HG03378 (cell line): ENCODE results near the gene SPTBN4.

ENCODE experiments used
- ATAC-seq: cut with Tn5 transposase; IDR thresholded peaks from one replicate; pipeline ENCODE4 v1.9.1; 2021; ENCODE audit warnings: mild to moderate bottlenecking, moderate library complexity; ENCODE audit not compliant: unreplicated experiment

Gene SPTBN4

DNA sequence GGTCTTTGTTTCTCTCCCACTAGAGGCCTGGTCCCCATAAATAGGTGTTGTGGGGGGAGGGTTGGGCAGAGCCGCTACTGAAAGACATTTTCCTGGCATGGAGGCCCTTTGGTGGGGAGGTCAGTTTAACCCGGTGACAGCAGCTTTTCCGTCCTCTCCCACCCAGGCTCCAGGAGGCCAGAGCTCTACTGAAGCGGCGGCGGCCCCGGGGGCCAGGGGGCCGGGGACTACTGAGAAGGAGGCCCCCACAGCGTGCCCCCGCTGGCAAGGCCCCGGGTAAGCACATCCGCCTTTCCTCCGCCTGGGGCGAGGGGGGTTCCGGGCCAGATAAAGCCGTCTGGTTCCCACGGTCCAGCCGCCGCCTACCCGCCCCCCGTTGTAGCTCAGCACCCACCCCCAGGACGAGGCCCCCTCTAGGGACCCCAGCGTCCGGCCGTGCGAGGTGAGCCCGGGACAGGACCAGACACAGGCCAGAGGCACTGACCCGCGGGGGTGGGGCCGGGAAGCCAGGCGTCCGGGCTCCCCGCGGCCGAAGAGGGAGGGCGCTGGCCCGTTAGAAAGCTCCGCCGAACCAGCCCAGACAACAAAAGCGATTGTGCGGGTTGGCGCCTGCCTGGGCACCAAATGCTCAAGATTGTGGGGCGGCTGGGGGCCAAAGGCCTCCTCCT lies 133.2 kb downstream of the SPTBN4 start:
- no peak for ATAC-seq

DNA sequence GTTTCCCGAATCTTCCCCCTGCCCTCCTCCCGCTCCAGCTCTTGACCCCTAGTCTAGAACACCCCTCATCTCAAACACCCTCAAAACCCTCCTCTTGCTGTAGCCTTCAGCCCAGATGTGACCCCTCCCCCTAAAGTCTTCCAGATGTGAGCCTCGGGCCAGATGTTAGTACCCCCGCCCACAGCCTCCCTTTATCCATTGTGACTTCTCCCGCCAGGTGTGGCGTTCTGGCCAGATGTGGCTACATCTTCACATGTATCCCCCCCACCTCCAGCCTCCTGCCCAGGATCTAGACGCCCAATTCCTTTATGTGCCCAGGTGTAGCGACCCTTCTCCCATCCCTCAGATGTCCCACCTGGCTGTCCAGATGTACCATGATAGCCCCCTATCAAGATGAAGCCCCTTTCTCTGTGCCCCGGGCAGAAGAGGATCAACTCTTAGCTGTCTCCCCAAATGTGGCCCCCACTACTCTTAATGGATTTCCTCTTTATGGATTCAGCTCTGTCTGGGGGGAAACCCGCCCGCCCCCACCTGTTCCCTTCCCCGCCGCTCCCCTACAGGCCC lies 133.9 kb downstream of the SPTBN4 start:
- no peak for ATAC-seq

DNA sequence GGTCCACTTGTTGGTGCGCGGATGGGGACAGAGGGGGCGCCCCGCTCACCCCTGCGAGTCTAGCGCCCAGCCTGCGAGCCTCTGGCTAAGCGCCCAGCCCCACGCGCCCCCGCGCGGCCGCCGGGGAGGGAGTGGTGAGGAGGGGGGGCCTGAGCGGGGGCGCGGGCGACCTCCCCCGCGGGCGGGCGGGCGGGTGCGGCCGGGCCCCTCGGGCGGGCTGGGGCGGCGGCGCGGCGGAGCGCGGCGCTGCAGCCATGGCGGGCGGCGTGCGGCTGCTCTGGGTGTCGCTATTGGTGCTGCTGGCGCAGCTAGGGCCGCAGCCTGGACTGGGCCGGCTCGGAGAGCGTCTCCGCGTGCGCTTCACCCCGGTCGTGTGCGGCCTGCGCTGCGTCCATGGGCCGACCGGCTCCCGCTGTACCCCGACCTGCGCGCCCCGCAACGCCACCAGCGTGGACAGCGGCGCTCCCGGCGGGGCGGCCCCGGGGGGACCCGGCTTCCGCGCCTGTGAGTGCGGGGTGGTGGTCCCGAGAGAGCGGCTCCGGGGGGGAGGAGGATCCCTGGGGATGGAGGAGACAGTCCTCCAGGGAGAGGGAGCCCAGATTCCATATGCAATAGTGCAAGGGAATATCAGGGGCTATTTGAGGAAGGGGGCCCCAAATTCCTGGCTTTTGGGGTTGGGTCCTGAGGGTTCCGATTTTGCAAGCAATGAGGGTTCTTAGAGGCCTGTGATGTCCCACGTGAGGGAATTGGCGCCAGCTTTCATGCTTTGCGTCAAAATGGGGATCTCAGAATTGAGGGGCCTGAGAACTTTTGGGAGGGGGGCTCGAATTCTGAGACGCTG lies 134.6 kb downstream of the SPTBN4 start, which contains the start of gene LTBP4:
Gene LTBP4, plus strand, starts transcription at position 236 of the 841 bp plus-strand sequence. Its CDS starts 19 bp downstream, at position 255.
- ATAC-seq: no peak

DNA sequence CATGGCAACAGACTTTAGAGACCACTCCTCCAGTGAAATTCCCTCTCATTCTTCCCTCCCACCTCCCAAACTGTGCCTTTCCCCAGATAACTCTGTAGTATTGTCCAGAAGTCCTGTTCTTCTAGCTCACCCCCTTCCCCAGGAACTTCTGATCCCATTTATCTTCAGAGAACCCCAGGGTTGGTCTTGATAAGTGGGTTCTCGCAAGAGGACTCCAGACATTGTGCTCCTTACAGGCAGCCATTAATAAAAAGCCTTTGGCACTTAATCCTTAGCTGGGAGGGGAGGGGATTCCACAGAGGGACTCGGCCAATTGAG lies 136.2 kb downstream of the SPTBN4 start:
- ATAC-seq: no peak

DNA sequence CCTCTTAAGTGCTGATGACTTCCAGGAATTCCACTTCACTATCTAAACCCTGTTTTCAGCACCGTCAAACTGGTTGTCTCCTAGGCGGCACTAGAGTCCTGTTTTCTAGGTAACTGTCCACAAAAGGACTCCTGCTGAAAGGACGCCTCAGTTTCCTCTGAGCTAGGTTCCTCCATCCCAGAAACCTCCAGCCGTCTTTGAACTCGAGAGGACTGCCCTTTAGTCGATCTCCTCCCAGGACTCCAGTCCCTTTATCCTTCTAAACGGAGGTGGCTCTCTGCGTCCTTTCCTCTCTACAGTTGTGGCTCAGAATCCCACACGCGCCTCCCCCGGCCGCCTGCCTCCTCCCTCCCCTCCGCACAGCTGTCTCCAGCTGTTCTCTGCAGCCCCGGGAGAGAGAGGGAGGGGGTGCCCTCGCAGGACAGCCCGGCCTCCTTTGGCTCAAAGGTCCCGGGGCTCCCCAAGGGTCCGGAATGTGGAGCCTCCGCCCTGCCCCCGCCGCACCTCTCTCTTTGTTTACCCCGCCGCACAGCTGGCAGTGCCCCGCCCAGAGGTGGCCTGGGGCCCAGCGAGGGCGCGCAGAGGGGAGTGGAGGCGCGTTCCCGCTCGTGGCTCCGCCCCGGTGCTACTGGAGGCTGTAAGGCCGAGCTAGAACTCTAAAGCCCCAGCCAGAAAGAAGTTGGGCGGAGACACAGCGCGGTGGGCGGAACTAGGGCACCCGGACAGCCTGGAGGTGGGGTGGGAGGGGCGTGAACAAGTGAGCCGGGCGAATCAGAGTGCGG lies 136.8 kb downstream of the SPTBN4 start:
- peak; percentile 65 for ATAC-seq

DNA sequence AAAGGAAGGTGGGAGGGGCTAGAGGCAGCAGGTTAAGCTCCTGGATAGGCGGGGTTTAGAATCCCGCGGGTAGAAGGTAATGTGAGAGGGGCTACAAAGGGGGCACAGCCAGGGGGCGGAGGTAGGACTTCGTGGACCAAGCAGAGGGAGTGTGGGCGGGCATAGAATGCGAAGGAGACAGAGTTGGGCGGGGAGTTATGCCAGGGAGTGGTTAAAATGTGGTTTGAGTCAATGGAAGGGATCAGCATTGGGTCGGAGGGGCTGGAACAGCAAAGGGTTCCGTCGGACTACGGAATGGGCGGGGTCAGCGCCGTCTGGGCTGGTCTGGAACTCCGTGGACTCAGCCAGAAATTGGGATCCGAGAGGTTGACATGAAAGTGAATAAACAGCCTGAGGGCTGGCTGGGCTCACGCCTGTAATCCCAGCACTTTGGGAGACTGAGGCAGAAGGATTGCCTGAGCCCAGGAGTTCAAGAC lies 137.4 kb downstream of the SPTBN4 start:
- ATAC-seq: no peak

DNA sequence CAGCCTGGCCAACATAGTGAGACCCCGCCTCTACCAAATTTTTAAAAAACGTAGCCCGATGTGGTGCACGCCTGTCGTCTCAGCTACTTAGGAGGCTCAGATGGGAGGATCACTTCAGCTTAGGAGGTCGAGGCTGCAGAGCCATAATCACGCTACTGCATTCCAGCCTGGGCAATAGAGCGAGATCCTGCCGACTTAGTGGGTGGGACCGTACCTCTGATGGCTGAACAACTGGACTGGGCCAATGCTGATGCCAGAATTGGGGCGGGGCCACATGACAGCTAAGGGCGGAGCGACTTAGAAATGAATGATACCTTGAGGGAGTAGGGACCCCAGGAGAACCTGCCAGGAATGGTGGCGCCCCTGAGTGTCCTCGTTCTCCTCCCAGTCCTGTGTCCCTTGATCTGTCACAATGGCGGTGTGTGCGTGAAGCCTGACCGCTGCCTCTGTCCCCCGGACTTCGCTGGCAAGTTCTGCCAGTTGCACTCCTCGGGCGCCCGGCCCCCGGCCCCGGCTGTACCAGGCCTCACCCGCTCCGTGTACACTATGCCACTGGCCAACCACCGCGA lies 137.9 kb downstream of the SPTBN4 start:
- no peak for ATAC-seq

DNA sequence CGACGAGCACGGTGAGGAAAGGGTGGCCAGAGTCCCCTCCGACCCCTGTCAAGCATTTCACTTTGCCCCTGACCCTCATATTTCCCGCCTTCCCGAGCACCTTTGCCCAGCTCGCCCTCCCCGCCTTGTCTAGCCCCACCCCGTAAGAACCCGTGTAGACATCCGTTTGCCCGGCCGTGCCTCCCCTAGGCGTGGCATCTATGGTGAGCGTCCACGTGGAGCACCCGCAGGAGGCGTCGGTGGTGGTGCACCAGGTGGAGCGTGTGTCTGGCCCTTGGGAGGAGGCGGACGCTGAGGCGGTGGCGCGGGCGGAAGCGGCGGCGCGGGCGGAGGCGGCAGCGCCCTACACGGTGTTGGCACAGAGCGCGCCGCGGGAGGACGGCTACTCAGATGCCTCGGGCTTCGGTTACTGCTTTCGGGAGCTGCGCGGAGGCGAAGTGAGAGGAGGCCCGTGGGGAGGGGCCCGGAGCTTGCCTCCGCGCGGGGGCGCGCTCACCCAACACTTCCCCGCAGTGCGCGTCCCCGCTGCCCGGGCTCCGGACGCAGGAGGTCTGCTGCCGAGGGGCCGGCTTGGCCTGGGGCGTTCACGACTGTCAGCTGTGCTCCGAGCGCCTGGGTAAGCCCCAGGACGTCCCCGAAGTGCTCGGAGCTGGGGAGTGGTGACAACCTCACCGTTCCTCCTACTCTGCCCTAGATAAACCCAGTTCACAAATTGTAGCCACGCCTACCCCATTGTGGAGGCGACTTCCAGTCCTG lies 138.6 kb downstream of the SPTBN4 start:
- ATAC-seq: peak; percentile 27

DNA sequence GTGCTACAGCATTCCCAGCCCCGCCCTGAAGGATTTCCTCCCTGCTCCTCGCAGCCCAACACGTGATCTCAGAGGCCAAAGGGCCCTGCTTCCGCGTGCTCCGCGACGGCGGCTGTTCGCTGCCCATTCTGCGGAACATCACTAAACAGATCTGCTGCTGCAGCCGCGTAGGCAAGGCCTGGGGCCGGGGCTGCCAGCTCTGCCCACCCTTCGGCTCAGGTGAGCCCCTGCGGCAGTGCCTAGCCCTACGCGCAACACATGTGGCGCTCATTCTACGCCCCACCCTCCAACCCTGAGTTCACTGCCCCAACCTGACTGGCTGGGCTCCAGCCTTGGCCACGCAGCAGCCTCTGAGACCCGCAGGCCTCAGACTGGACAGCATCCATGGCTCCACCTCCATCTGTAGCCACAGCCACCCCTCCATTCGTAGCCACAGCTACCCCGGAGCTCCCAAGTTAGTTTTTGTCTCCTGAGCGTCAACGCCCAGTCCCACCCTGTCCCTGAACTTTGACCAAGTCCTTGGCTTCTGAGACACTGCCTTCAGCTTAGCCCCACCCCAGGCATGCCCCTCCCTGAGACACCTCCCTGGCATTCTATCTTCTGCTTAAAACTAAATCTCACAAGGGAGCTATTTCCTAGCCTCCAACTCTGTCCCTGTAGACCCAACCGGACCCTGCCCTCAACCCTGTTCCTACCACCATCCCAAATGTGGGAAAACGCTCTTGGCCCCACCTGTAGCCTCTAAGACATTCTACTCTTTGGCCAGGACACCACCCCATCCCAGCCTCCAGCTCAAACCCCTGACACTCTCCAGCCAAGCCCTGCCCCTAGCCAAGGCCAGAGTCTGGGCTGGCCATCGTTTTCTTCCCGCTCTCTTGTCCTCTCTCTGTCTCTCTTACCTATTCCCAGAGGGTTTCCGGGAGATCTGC lies 140.8 kb downstream of the SPTBN4 start:
- ATAC-seq: no peak

DNA sequence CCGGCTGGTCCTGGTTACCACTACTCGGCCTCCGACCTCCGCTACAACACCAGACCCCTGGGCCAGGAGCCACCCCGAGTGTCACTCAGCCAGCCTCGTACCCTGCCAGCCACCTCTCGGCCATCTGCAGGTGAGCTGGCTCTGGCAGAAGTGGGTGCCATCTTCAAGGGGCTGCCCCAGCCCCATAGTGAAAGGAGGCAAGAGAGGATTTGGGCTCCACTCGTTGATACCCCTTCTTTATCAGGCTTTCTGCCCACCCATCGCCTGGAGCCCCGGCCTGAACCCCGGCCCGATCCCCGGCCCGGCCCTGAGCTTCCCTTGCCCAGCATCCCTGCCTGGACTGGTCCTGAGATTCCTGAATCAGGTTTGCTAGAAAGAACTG lies 141.4 kb downstream of the SPTBN4 start:
- no peak for ATAC-seq

DNA sequence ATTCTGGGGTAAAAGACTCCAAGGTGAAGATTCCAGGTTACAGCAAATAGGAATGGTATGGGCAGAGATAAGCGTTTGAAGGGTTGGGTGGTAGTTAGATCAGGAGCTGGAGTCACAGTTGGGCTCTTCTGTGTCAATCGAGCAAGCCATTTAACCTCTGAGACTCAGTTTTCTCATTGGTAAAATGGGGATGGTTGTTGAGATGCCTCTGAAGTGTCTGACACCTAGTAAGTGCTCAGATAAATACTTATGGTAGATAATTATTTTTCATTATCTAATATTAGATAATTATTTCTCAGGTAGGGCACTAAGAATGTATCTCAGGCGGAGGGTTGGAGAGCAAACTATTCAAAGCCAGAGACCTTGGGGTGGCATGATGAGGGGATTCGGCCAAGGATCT lies 142.2 kb downstream of the SPTBN4 start:
- no peak for ATAC-seq

DNA sequence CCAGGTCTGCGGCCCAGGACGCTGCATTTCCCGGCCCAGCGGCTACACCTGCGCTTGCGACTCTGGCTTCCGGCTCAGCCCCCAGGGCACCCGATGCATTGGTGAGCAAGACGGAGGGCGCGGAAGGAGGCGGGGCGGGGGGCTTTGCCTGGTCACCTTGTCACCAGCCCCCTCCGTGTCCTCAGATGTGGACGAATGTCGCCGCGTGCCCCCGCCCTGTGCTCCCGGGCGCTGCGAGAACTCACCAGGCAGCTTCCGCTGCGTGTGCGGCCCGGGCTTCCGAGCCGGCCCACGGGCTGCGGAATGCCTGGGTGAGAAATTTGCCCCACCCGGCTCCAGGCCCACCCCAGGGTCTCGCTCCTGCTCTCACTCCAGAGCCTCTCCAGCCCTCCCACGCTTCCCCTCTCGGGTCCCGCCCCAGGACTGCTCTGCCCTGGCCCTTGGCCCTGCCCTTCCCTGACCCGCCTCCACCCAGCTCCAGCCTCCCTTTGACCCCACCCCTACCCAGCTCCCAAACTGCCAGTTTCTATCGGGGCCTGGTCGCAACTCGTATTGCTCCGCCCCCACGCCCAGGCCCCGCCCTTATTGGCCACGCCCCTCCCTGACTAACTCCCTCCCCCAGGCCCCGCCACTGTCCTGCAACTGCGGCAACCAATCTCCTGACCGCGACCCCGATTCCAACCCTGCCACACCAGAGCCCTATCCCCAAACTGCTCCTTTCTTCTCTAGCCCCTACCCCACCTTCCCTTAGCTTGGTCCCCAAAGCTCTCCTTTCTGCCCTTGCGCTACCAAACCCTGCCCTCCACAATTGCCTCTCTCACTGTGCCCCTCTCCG lies 143.0 kb downstream of the SPTBN4 start:
- no peak for ATAC-seq

DNA sequence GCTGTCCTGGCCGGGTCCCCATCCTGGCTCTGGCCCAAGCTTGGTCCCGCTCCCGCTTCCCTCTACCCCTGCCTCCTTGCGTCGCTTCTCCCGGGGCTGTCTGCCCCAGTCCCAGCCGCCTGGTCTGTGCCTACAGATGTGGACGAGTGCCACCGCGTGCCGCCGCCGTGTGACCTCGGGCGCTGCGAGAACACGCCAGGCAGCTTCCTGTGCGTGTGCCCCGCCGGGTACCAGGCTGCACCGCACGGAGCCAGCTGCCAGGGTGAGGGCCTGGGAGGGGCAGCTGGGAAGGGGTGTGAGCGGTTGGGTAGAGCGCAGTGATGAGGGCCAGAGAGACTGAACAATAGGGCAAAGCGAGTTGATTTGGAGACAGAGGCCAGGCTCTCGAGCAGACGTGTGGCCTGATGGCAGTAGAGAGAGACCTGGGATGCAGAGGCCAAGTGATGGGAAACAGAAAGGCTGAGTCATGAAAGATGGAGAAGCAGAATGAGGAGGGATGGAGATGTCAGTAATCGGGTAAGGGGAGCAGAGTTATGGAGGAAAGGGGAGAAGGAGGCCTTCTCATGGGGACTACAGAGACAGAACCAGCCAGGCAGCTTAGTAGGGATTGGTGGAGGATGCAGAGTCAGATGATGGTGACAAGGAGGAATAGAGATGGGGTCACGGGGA lies 143.7 kb downstream of the SPTBN4 start:
- ATAC-seq: no peak

DNA sequence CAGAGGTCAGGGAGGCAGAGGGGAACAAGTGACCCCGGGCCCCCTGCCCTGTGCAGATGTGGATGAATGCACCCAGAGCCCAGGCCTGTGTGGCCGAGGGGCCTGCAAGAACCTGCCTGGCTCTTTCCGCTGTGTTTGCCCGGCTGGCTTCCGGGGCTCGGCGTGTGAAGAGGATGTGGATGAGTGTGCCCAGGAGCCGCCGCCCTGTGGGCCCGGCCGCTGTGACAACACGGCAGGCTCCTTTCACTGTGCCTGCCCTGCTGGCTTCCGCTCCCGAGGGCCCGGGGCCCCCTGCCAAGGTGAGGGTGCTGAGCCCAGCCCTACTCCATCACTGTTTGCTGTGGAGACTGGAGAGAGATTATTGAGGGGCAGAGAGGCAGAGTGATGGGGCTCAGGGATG lies 144.3 kb downstream of the SPTBN4 start:
- ATAC-seq: no peak

DNA sequence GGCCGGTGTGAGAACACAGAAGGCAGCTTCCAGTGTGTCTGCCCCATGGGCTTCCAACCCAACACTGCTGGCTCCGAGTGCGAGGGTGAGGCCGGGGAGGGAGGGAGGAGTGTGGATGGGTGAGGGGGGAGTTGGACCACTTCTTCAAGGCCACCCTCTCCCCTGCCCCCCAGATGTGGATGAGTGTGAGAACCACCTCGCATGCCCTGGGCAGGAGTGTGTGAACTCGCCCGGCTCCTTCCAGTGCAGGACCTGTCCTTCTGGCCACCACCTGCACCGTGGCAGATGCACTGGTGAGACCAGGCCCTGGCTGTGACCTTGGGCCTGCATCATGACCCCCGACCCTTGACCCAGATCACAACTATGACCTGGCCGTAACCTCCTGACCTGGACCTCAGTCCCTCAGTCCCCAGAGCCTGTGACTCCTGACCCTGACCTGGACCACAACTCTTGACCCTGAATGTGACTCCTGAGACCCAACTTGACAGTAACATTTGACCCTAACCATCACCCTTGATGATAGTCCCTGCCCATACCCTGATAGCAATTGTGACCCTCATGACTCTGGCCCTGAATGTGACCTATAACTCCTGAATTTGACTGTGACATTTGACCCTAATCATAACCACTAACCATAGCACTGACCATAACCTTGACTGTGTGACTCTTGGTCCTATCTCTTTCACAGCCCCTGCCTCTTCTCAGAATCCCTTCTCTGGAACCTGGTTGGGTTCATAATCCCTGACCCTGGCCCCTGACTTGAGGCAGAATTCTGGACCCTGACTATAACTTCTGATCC lies 145.3 kb downstream of the SPTBN4 start:
- ATAC-seq: no peak

DNA sequence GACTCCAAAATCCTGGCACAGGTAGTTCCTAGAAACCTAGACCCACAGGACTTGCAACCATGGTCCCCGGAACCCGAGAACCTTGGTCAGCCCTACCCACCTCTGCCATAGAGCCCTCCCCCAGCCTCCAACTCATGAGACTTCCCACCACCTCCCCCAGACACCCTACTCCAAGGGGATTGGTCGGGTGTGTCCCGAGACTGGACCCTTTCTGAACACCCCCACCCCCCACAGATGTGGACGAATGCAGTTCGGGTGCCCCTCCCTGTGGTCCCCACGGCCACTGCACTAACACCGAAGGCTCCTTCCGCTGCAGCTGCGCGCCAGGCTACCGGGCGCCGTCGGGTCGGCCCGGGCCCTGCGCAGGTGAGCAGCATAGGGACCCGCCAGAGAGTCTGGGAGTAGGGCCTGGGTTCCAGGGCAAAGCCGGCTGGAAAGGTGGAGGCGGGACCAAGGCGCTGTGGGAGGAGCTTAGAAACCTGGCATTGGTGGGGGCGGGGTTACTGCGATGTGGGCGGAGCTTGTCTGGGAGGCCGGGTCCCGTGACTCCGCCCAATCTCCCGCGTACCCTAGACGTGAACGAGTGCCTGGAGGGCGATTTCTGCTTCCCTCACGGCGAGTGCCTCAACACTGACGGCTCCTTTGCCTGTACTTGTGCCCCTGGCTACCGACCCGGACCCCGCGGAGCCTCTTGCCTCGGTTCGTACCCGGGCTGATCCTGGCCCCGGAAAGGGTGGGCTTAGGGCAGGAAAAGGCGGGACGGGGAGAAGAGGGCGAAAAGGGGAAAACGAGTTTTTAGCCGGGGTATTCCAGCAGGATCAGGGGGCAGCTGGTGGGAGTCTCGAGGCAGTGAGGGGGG lies 146.3 kb downstream of the SPTBN4 start:
- ATAC-seq: no peak
